Effector CD8-positive, alpha-beta T cell (primary cell): ENCODE data around the gene ITSN2.

Experiments
- DNase-seq: peaks from one replicate; lab custom pipeline; 2025; lab: John Stamatoyannopoulos, UW

ITSN2 gene

GRCh38 chr2:24176326-24176725 is 184.0 kb downstream of the ITSN2 start:
- no peak for DNase-seq

DNA sequence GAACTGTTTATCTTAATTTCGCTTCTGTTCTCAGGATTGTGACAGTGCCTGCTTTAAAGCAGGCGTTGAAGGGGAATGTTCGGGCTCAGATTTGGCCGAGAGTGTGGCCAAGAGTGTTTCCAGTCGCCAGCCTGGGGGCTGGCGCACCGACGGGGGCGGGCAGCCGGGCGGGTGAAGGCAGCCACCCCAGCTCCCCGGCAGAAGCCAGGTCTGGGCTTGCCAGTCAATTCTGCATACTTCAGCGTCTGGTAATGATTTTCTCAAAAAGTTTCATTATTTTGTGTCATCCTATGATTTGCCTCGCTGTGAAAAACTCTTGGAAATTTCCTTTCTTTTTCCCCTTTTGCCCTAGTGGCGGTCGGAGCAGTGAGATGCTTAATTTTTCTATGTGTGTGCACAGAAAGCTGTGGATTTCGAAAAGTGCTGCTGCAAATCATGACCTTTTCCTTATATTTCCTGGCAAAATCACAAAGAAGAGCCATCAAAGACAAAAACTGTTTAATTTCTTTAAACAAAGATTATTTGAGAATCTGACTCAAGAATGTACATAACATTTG is 184.6 kb downstream of the ITSN2 start:
- DNase-seq = no peak

- no peak for DNase-seq
These were observed 185.5 kb downstream of the ITSN2 start, which contains the start of gene FAM228A for GRCh38 chr2:24174851-24175277. Gene FAM228A (plus strand): TSS chr2:24175053. CDS start chr2:24175481, 428 bp downstream.

- no peak for DNase-seq
These were observed 191.3 kb downstream of the ITSN2 start for GRCh38 chr2:24169023-24169422.

DNA sequence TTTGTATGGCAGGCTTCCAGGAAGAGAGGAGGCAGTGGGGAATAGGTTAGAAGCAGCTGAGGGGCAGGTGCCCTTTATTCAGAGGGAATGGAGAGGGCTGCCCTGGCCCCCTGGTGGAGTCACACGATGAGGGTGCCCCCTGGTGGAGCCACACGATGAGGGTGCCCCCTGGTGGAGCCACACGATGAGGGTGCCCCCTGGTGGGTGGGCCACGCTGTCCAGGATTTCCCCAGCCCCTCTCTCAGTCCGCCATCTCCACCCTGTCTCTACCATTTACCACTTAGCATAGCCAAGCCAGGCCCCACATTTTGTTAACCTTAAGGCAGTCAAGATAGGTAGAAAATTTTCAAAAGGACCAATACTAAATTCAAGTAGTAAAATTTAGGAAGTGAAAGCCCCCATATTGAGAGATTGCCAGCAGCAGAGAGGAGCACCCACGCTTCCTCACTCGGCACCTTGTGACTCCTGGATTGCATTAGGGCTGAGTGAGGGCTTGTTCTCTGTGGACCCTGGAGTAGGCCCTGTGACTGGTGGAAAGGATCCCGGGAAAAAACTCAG is 195.8 kb downstream of the ITSN2 start:
- peak; percentile 25 for DNase-seq

- no peak for DNase-seq
These were observed 196.7 kb downstream of the ITSN2 start for GRCh38 chr2:24163601-24164000.

DNA sequence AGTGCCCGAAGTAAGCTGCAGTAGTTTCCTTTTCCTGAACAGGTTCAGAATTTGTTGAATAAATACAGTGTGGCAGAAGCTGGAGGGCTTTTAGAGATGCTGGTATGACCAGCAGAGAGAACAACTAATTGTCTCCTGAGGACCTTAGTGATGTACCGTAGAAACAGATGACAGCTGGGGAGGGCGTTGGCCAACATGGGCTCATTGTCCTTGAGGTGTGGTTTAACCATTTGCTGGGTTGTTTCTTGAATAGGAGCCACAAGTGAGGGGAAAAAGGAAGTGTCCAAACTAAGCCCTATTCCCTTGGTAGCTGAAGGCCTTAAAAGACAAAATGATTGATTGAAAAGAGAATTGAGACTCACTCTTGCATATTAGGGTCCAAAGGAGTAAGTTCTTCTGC is 197.2 kb downstream of the ITSN2 start:
- no peak for DNase-seq

DNA sequence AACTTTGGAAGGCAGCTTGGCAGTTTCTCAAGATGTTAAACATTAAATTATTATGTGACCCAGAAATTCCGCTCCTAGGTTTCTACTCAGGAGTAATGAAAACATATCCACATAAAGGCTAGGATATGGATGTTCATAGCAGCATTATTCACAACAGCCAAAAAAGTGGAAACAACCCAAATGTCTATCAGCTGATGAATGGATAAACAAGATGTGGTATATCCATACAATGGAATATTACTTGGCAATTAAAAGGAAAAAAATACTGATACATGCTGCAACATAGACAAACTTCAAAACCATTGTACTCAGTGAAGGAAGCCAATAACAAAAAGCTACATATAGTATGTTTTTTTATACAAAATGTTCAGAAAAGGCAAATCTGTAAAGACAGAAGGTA is 197.8 kb downstream of the ITSN2 start:
- DNase-seq = no peak

DNA sequence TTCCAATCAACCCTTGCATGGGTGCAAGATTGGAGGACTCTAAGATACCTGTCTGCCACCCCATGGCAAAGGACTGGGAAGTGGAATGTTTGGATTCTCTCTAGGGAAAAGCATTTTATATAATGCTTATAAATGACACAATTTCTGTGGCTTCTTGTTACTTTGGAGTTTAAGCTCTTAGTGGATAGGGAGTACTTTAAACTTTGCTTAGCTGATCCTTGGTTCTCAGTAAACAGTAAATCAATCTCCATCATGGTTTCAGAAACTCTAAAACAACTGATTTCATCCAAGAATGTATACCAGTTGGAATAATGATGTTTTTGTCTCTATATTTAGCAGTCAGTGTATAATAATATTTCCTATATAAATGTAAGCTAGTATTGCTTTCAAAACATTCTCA is 199.6 kb downstream of the ITSN2 start:
- no peak for DNase-seq

DNA sequence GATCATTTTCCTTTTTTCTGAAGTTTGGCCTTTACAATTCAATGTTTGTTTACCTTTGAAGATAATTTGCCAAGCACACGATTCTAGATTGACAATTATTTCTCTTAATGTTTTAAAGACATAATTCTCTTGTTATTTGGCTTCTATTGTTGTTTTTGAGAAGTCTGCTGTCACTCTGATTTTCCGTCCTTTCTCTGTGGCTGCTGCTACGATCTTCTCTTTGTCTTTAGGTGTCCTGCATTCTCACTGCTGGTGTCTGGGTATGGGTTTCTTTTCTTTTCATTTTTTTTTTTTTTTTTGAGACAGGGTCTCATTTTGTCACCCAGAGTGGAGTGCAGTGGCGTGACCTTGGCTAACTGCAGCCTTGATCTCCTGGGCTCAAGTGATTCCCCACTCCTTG is 200.6 kb downstream of the ITSN2 start:
- no peak for DNase-seq

- DNase-seq = no peak
These were observed 202.2 kb downstream of the ITSN2 start for GRCh38 chr2:24158131-24158530.

DNA sequence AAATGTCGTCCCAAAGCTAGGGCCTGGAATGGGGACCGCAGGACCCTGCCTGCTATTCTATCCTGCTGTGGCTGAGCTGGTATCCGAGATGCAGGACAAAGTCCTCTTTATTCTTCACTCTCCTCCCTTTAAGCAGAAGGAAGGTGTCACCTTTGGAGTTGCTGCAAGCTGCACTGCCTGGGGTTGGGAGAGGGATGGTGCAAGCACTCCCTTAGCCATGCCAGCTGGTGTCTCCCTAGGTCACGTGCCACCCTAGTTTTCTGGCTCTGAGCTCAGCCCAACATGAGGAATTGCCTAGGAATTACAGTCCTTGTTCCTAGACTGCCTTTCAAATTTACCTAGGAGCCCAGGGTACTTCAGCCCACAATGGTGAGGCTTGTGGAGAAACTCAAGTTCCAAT is 206.9 kb downstream of the ITSN2 start:
- DNase-seq = no peak
